K562 (cell line): Measurements from ENCODE around the gene BRPF1. TPM values are rescaled to one million over a fixed set of nuclear protein-coding genes. Genes with fewer than 3 reads are reported as not detected.

Experiments used
- ID3 ChIP-seq, 2 experiments: fragments of 250-450 bp in 1 of 2; fragments of 450-650 bp in 1 of 2; sonication (Bioruptor Pico) in 1 of 2; IDR thresholded peaks; 2 replicates each; pipeline versions ENCODE4 v1.6.1 to v1.8.0; 2016 to 2021; ENCODE audit warnings: mild to moderate bottlenecking in 2 of 2, moderate library complexity in 2 of 2, missing compliant biosample characterization in 1 of 2, missing genetic modification characterization in 1 of 2
- MECOM ChIP-seq: fragments of 250-450 bp; sonication (Bioruptor Pico); IDR thresholded peaks from 2 replicates; pipeline ENCODE4 v1.8.0; 2022; ENCODE audit warnings: inconsistent platforms
- MLX ChIP-seq, 2 experiments: fragments of 450-650 bp in 1 of 2; sonication (generic) in 1 of 2; formaldehyde crosslinking; conservative IDR thresholded peaks; 2 replicates each; pipeline versions ENCODE4 v1.4.0 to v1.8.1; 2020 to 2022; ENCODE audit warnings: mild to moderate bottlenecking in 1 of 2, missing genetic modification reagents in 1 of 2
- NCOA6 ChIP-seq: fragments of 450-650 bp; IDR thresholded peaks from 2 replicates; pipeline ENCODE4 v1.6.1; 2017; ENCODE audit warnings: mild to moderate bottlenecking
- POLR2A ChIP-seq: fragments of 450-650 bp; conservative IDR thresholded peaks from 2 replicates; pipeline ENCODE4 v1.6.1; 2016
- PRMT5 ChIP-seq: sonication (generic); formaldehyde crosslinking; IDR thresholded peaks from 2 replicates; pipeline ENCODE4 v1.5.0; 2020; ENCODE audit warnings: missing genetic modification reagents
- ZBTB17 ChIP-seq: fragments of 450-650 bp; formaldehyde crosslinking; IDR thresholded peaks from 2 replicates; pipeline ENCODE4 v1.4.0; 2020; ENCODE audit warnings: mild to moderate bottlenecking
- ZC3H11A ChIP-seq: IDR thresholded peaks from 2 replicates; pipeline ENCODE4 v1.6.1; 2012; ENCODE audit warnings: low read depth, low read length, improper control_type of control experiment
- ZNF311 ChIP-seq: fragments of 250-450 bp; sonication (Bioruptor Pico); IDR thresholded peaks from 2 replicates; pipeline ENCODE4 v1.4.0; 2020; ENCODE audit warnings: mild to moderate bottlenecking, moderate library complexity
- polyA plus RNA-seq, 8 experiments: library from polyadenylated mRNA; depleted of rRNA in 4 of 8; stranded (reverse) in 5 of 8; unstranded in 3 of 8; fragments of >200 nt; fragmentation: Nextera tagmentation in 2 of 8; fragmentation: Illumina TruSeq in 1 of 8; extraction: Ambion mirVana in 2 of 8; extraction: Trizol in 1 of 8; gene quantifications; 2 replicates each; pipeline versions ENCODE4 v1.2.1 to v1.2.3, GENCODE V29; 2011 to 2014; ENCODE audit warnings: inconsistent platforms in 1 of 8, missing spikeins in 1 of 8
- total RNA-seq, 7 experiments: library from RNA; depleted of rRNA in 6 of 7; stranded (reverse); fragments of >200 nt in 6 of 7; fragmentation: Illumina TruSeq in 2 of 7; extraction: Trizol in 2 of 7; gene quantifications; 2 replicates each; pipeline versions ENCODE4 v1.2.1 to v1.2.3, GENCODE V29; 2011 to 2021; ENCODE audit warnings: low replicate concordance in 1 of 7
- TF ChIP-seq, protein P1 (sequence below): sonication (generic); formaldehyde crosslinking; IDR thresholded peaks from 2 replicates; pipeline ENCODE4 v1.8.1; 2023; ENCODE audit warnings: mild to moderate bottlenecking, missing genetic modification reagents
- TF ChIP-seq, protein P2 (sequence below): sonication (generic); formaldehyde crosslinking; IDR thresholded peaks from 2 replicates; pipeline ENCODE4 v1.8.0; 2023; ENCODE audit warnings: missing genetic modification reagents, mild to moderate bottlenecking, borderline replicate concordance
- TF ChIP-seq, protein P3 (sequence below): sonication (generic); formaldehyde crosslinking; IDR thresholded peaks from 2 replicates; pipeline ENCODE4 v1.8.1; 2023; ENCODE audit warnings: mild to moderate bottlenecking, missing genetic modification reagents

Gene BRPF1
- total and polyA plus RNA-seq, 9 of the 15 experiments (the other 6 are each of a cell fraction or from before 2014, with no cell fraction given): 1.1 to 40.2 (median 23.5) TPM

DNA sequence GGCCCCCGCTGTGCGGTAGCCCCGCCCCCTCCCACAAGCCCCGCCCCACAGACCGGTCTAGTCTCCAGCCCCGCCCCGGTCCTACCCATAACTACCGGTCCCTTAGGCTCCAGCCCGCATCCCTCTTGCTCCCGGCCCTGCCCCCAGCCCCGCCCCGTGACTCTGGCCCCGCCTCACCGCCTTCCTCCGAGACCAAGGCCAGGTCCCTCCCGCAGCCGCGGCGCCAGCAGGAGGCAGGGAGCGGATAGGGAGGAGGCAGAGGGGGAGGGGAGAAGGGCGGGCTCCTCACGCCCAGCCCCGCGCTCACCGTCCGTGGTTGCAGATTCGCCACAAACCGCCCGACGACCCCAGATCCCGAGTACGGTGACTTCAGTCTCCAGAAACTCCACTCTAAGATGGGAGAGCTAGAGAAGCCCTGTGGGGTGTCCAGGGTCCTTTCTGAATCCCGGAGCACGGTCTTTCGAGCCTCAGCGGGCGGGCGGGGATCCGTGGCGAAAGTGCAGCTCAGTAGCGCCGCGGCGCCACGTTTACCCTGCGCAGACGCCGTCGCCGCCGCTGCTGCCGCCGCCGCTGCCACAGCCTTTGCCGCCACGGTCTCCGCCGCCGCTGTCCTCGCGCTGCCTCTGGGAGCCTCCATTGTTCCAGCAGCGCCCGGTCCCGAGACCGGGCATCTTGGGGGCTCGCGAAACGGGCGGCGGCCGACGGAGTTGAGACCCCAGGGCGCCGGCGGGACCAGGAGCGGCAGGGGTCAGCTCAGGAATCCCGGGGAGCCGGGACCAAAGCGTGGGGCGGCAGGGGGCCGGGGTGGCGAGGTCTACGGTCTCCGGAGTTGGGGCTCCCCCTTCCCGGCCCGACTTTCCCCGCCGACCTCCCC is at the start of gene BRPF1 (continued):
- TF ChIP-seq ZNF311 (CRISPR knock-in tag) (no peak), MECOM (CRISPR knock-in tag) (no peak), NCOA6 (peak; percentile 86), MLX (CRISPR knock-in tag; conservative IDR thresholded peaks at IDR 0.05) (no peak; a peak in 1 of 4 replicates), ID3 (CRISPR knock-in tag; IDR thresholded peaks at IDR 0.05) (no peak), ID3 (tag; IDR thresholded peaks at IDR 0.05) (peak; percentile 90), ZC3H11A (no peak), ZBTB17 (peak; percentile 76; the same call in 1 of the 2 replicates), PRMT5 (CRISPR knock-in tag) (0 out of 2 replicates have a peak, but pooled peaks have one; percentile 18), POLR2A (peak; percentile 87)
- TF ChIP-seq, protein P1, sequence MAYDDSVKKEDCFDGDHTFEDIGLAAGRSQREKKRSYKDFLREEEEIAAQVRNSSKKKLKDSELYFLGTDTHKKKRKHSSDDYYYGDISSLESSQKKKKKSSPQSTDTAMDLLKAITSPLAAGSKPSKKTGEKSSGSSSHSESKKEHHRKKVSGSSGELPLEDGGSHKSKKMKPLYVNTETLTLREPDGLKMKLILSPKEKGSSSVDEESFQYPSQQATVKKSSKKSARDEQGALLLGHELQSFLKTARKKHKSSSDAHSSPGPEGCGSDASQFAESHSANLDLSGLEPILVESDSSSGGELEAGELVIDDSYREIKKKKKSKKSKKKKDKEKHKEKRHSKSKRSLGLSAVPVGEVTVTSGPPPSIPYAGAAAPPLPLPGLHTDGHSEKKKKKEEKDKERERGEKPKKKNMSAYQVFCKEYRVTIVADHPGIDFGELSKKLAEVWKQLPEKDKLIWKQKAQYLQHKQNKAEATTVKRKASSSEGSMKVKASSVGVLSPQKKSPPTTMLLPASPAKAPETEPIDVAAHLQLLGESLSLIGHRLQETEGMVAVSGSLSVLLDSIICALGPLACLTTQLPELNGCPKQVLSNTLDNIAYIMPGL (CRISPR knock-in tag): peak; percentile 71; the same call in 1 of the 2 replicates
- TF ChIP-seq, protein P2, sequence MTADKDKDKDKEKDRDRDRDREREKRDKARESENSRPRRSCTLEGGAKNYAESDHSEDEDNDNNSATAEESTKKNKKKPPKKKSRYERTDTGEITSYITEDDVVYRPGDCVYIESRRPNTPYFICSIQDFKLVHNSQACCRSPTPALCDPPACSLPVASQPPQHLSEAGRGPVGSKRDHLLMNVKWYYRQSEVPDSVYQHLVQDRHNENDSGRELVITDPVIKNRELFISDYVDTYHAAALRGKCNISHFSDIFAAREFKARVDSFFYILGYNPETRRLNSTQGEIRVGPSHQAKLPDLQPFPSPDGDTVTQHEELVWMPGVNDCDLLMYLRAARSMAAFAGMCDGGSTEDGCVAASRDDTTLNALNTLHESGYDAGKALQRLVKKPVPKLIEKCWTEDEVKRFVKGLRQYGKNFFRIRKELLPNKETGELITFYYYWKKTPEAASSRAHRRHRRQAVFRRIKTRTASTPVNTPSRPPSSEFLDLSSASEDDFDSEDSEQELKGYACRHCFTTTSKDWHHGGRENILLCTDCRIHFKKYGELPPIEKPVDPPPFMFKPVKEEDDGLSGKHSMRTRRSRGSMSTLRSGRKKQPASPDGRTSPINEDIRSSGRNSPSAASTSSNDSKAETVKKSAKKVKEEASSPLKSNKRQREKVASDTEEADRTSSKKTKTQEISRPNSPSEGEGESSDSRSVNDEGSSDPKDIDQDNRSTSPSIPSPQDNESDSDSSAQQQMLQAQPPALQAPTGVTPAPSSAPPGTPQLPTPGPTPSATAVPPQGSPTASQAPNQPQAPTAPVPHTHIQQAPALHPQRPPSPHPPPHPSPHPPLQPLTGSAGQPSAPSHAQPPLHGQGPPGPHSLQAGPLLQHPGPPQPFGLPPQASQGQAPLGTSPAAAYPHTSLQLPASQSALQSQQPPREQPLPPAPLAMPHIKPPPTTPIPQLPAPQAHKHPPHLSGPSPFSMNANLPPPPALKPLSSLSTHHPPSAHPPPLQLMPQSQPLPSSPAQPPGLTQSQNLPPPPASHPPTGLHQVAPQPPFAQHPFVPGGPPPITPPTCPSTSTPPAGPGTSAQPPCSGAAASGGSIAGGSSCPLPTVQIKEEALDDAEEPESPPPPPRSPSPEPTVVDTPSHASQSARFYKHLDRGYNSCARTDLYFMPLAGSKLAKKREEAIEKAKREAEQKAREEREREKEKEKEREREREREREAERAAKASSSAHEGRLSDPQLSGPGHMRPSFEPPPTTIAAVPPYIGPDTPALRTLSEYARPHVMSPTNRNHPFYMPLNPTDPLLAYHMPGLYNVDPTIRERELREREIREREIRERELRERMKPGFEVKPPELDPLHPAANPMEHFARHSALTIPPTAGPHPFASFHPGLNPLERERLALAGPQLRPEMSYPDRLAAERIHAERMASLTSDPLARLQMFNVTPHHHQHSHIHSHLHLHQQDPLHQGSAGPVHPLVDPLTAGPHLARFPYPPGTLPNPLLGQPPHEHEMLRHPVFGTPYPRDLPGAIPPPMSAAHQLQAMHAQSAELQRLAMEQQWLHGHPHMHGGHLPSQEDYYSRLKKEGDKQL (CRISPR knock-in tag): no peak
- TF ChIP-seq, protein P3, sequence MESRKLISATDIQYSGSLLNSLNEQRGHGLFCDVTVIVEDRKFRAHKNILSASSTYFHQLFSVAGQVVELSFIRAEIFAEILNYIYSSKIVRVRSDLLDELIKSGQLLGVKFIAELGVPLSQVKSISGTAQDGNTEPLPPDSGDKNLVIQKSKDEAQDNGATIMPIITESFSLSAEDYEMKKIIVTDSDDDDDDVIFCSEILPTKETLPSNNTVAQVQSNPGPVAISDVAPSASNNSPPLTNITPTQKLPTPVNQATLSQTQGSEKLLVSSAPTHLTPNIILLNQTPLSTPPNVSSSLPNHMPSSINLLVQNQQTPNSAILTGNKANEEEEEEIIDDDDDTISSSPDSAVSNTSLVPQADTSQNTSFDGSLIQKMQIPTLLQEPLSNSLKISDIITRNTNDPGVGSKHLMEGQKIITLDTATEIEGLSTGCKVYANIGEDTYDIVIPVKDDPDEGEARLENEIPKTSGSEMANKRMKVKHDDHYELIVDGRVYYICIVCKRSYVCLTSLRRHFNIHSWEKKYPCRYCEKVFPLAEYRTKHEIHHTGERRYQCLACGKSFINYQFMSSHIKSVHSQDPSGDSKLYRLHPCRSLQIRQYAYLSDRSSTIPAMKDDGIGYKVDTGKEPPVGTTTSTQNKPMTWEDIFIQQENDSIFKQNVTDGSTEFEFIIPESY (CRISPR knock-in tag): no peak; the same call in 1 of the 2 replicates
